HG03095 (cell line): ENCODE measurements around the gene PSTPIP2.
A peak's percentile ranks its signal among the peaks of the same experiment; 100 is the strongest.

Experiments used
- ATAC-seq: cut with Tn5 transposase; IDR thresholded peaks from one replicate; pipeline ENCODE4 v1.9.1; 2021; ENCODE audit warnings: moderate library complexity; ENCODE audit not compliant: unreplicated experiment

Gene PSTPIP2

GRCh38 chr18:46040033-46040746, 31.9 kb downstream of the PSTPIP2 start:
- ATAC-seq = no peak

- ATAC-seq = no peak
Measured at GRCh38 chr18:46037512-46038305, 34.4 kb downstream of the PSTPIP2 start.

DNA sequence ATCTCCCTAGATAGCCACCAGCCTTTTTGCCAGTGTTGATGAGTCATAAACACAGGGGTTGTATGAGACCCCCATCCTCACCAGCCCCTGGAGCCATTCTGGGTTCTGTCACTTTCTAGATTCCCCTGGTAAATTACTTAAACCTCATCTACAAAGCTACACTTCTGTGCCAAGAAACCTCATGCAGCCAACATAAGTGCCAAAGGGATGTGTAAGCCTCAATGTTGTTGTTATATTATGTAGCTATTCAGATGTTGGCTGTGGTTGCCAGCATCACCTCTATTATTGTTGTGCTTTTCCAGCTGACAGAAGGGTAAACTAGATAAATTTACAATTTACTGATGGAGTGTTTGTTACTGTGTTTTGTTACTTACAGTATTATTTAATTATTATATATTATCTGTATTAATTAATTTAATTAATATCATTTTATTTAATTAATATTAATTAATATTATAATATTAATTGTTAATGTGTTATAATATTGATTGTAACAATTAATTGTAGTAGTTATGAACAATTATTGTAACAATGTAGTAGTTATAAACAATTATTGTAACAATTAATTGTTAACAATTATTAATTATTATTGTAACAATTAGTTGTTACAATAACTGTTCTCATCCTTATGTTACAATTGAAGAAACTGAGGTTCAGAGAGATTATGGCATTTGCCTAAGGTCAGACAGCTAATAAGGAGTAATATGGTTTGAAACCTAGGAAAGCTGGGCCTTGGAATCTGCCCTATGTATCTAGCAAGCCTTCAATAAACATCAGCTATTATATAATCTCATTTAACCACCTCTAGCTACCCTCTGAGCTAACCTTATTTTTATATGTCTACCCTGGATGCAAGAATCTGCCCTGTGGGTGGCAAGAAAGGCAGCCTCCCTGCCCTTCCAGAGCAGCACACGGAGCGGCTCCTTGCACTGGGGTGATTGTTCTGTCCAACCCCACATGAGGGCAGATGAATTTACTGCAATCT, 36.1 kb downstream of the PSTPIP2 start:
- ATAC-seq = no peak

GRCh38 chr18:46034230-46034629, 37.8 kb downstream of the PSTPIP2 start:
- ATAC-seq = no peak

- ATAC-seq = no peak
Measured at GRCh38 chr18:46031741-46032140, 40.3 kb downstream of the PSTPIP2 start.

GRCh38 chr18:46028536-46028891, 43.5 kb downstream of the PSTPIP2 start:
- no peak for ATAC-seq

DNA sequence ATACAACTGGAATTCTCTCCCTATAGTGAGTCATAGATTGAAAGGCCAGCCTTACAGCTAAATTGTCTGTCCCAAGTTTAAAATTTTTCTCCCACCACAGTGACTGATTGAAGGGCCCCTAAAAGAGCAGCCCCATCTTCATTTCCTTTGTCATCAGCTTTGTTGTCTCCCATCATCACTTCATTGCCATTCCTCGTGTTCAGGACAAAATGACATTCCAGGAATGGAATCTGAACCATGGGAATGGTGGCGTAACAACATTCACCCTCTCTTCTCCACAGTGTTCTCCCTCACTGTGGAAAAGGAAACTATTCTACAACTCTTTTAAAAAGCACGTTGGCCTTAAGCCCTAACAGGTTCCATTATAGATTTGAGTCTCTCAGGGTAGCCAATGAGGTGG, 52.1 kb downstream of the PSTPIP2 start:
- no peak for ATAC-seq

GRCh38 chr18:46013484-46014189, 58.4 kb downstream of the PSTPIP2 start:
- ATAC-seq = peak; percentile 74

GRCh38 chr18:46010676-46011075, 61.4 kb downstream of the PSTPIP2 start:
- ATAC-seq = no peak

GRCh38 chr18:46010050-46010449, 62.0 kb downstream of the PSTPIP2 start:
- ATAC-seq = no peak

GRCh38 chr18:46009125-46009840, 62.8 kb downstream of the PSTPIP2 start:
- ATAC-seq = no peak

DNA sequence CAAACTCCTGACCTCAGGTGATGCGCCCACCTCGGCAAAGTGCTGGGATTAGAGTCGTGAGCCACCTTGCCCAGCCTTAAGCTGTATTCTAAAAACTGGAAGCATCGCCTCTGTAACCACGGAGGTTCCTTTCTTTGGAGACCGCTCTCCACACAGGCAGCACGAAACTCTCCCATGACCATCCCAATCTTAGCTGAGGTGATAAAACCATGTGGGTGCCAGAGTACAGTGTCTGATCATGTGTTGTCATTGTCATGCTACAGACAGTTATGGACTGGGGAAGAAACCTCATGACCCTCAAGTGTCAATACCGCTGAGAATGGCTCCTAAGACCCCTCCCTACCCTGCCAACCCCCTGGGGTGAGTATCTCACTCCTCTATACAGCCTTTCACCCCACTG, 63.5 kb downstream of the PSTPIP2 start:
- ATAC-seq = no peak

DNA sequence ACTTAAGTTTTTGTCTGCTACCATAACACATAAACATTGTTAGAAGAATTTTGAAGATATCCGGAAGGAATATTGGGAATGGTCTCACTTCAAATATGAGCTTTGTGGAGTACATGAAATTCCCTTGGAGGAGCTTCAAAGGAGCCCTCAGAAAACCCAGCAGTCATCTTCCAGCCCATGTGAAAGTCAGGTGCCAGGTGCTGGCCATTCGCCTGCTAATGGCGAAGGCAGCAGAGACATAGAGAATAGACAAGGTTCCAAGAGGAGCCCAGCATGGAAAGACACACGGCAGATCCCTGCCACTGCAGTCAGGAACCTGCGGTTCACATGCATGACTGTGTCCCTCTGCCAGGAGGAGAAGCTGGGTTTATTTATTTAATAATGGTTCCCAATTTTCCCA, 64.9 kb downstream of the PSTPIP2 start:
- no peak for ATAC-seq

DNA sequence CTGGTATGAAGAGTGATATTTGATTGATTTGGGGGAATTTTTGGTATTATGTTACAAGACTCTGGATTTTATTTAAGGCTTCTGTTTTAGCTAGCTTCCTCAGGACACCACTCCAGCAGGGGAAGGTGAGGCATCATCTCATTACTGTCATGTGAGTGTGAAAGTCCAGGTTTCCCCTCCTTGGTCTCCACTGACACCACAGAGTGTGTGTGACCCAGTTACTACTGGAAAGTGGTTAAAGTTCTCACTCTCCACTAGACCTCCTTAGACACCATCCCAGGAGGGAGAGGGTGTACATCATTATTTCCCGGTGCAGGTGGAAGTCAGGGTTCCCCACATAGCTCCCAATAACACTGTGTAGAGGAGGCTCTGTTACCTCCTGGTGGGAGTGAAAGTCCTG, 69.1 kb downstream of the PSTPIP2 start:
- no peak for ATAC-seq

GRCh38 chr18:46001892-46002291, 70.2 kb downstream of the PSTPIP2 start:
- no peak for ATAC-seq

GRCh38 chr18:46001074-46001473, 71.0 kb downstream of the PSTPIP2 start:
- no peak for ATAC-seq

DNA sequence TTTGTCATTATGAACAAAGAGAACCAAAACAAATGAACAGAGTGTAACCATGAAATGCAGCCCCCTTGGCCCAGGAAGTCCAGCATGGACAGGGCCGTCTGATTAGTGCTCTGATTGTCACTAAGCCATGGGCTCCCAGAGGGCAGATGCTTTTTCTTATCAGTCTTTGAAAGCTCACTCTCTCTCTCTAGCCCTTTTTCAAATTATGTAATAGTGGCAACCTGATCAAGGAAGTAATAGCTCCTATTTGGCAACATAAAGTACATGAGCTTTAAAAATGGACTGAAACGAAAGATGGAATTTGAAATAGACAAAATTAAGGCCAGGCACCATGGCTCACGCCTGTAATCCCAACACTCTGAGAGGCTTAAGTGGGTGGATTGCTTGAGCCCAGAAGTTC, 72.5 kb downstream of the PSTPIP2 start:
- no peak for ATAC-seq

DNA sequence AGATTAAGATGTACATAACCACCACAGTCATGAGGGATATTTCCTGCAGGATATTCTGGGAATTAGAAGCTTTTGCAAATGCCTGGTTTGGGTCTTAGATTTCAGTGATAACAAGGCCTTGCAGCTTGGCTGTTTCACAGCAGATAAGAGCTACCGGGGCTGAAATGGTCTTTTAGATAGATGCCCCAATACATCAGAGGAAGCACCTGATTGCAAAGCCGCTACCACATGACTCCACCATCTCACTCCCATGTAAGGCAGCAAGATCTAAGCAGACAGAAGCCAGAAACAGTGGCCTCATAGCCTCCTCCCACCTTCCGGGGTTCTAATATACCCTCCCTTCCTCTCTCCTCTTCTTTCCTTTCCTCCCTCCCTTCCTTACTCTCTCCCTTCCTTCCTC, 73.8 kb downstream of the PSTPIP2 start:
- ATAC-seq = no peak

- no peak for ATAC-seq
Measured at GRCh38 chr18:45997700-45998151, 74.3 kb downstream of the PSTPIP2 start.

DNA sequence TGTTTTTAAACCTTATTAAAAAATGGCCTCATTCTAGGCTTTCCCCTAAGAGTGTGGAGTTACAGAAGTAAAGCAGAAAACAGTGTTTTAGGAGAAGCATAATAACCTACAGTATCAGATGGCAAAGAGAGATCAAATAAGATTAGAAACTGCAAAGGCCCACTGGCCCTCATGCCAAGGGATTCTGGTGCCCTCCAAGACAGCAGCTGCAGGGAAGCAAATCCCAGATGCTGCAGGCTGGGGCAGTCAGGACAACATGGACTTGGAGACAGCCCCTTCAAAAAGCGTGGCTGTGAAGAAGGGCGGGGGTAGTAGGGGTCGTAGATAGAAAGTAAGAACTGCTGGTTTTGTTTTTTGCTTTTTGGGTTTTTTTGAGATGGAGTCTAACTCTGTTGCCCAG, 76.6 kb downstream of the PSTPIP2 start:
- no peak for ATAC-seq
